H1 (cell line): Measurements from ENCODE around the gene TBC1D19. TPM values are rescaled to one million over a fixed set of nuclear protein-coding genes. Genes with fewer than 3 reads are reported as not detected.

ENCODE experiments used
- CTCF ChIA-PET: fragments of 300-600 bp; sonication (Branson Sonifier 250); formaldehyde crosslinking; loops from one replicate; lab custom pipeline; 2021; ENCODE audit not compliant: partially characterized antibody; lab: Charles Lee
- POLR2A ChIA-PET: fragments of 300-600 bp; sonication (Branson Sonifier 250); formaldehyde crosslinking; loops from one replicate; lab custom pipeline; 2021; ENCODE audit warnings: inconsistent platforms; ENCODE audit not compliant: partially characterized antibody; lab: Charles Lee
- DNase-seq, 2 experiments: peaks; one replicate each; pipeline versions ENCODE4 v3.0.0 to v3.0.0-alpha.2; 2010 to 2022; ENCODE audit warnings: low spot score in 2 of 2, low read depth in 1 of 2, mixed read lengths in 1 of 2
- FAIRE-seq: peaks from 2 replicates; lab custom pipeline; 2011; peaks lifted over from hg19 to GRCh38; lab: Jason Lieb, UNC
- H2AFZ ChIP-seq: 2 replicates; pipeline ENCODE4 v1.8.1; 2012; ENCODE audit warnings: low read length, inconsistent platforms
- H2AK5ac ChIP-seq: 2 replicates; pipeline ENCODE4 v1.6.1; 2013; ENCODE audit warnings: low read depth, low read length
- H2BK120ac ChIP-seq: replicated peaks from 2 replicates; pipeline ENCODE3; 2013; ENCODE audit warnings: low read depth, low read length, inconsistent platforms
- H2BK12ac ChIP-seq: 2 replicates; pipeline ENCODE4 v1.6.1; 2013; ENCODE audit warnings: low read depth, low read length
- H2BK15ac ChIP-seq: 2 replicates; pipeline ENCODE4 v1.6.1; 2013; ENCODE audit warnings: low read length
- H2BK20ac ChIP-seq: 2 replicates; pipeline ENCODE4 v1.6.1; 2013; ENCODE audit warnings: low read length
- H2BK5ac ChIP-seq: 2 replicates; pipeline ENCODE4 v1.6.1; 2013; ENCODE audit warnings: low read depth, low read length
- H3K14ac ChIP-seq: 2 replicates; pipeline ENCODE4 v1.6.1; 2013; ENCODE audit warnings: inconsistent platforms; ENCODE audit not compliant: insufficient read length
- H3K18ac ChIP-seq: 2 replicates; pipeline ENCODE4 v1.6.1; 2013; ENCODE audit warnings: low read length; ENCODE audit errors: extremely low read depth
- H3K23ac ChIP-seq: 2 replicates; pipeline ENCODE4 v1.6.1; 2013; ENCODE audit warnings: inconsistent platforms; ENCODE audit not compliant: insufficient read length
- H3K23me2 ChIP-seq: 2 replicates; pipeline ENCODE4 v1.6.1; 2013; ENCODE audit warnings: low read depth, low read length
- H3K27ac ChIP-seq: 2 replicates; pipeline ENCODE4 v1.6.1; 2011; ENCODE audit warnings: low read depth, low read length, inconsistent platforms
- H3K27me3 ChIP-seq, 4 experiments: replicated peaks in 1 of 4; 1 replicate in 1 of 4; 2 replicates in 3 of 4; pipeline versions ENCODE4 v1.6.1 to v1.8.1; 2011 to 2013; ENCODE audit warnings: low read length in 3 of 4, mild to moderate bottlenecking in 3 of 4, inconsistent platforms in 2 of 4, mixed read lengths in 2 of 4, moderate library complexity in 1 of 4; ENCODE audit not compliant: control insufficient read depth in 3 of 4, insufficient read depth in 3 of 4; ENCODE audit errors: extremely low read depth in 1 of 4
- H3K36me3 ChIP-seq, 4 experiments: 2 replicates each; pipeline versions ENCODE4 v1.6.1 to v1.8.1; 2011 to 2013; ENCODE audit warnings: mild to moderate bottlenecking in 4 of 4, low read length in 3 of 4, moderate library complexity in 2 of 4, control low read depth in 1 of 4, inconsistent platforms in 1 of 4; ENCODE audit not compliant: insufficient read depth in 4 of 4, control insufficient read depth in 2 of 4
- H3K4ac ChIP-seq: replicated peaks from 2 replicates; pipeline ENCODE3; 2013; ENCODE audit warnings: low read length, low read depth, mixed read lengths, inconsistent platforms; ENCODE audit not compliant: insufficient read length
- H3K4me1 ChIP-seq, 4 experiments: replicated peaks in 1 of 4; 1 replicate in 1 of 4; 2 replicates in 3 of 4; pipeline versions ENCODE4 v1.6.1 to v1.8.1; 2011 to 2013; ENCODE audit warnings: low read length in 3 of 4, inconsistent platforms in 2 of 4, mixed read lengths in 1 of 4; ENCODE audit not compliant: insufficient read depth in 4 of 4, control insufficient read depth in 3 of 4
- H3K4me2 ChIP-seq, 2 experiments: 2 replicates each; pipeline versions ENCODE4 v1.6.1 to v1.8.1; 2011 to 2013; ENCODE audit warnings: low read depth in 2 of 2, low read length in 2 of 2, control low read depth in 1 of 2, inconsistent platforms in 1 of 2, mild to moderate bottlenecking in 1 of 2; ENCODE audit not compliant: insufficient read depth in 1 of 2
- H3K4me3 ChIP-seq, 4 experiments: fragments of 200-600, 300-600 bp in 1 of 4; sonication (generic), shearing (Covaris generic), sonication (Bioruptor Twin) in 1 of 4; 2 replicates each; pipeline versions ENCODE4 v1.5.1 to v1.8.1; 2011 to 2016; ENCODE audit warnings: low read length in 4 of 4, low read depth in 3 of 4, control low read depth in 2 of 4, inconsistent platforms in 2 of 4, mild to moderate bottlenecking in 2 of 4, mixed read lengths in 1 of 4, moderate library complexity in 1 of 4; ENCODE audit not compliant: insufficient read depth in 2 of 4; ENCODE audit errors: extremely low read depth in 1 of 4
- H3K56ac ChIP-seq: replicated peaks from 2 replicates; pipeline ENCODE3; 2013; ENCODE audit warnings: low read depth, mild to moderate bottlenecking, mixed read lengths, low read length, inconsistent platforms; ENCODE audit not compliant: insufficient read length
- H3K79me1 ChIP-seq: 2 replicates; pipeline ENCODE4 v1.6.1; 2013; ENCODE audit warnings: low read depth, low read length, control low read depth
- H3K79me2 ChIP-seq, 2 experiments: 2 replicates each; pipeline versions ENCODE4 v1.6.1 to v1.8.1; 2012 to 2013; ENCODE audit warnings: low read length in 2 of 2, mild to moderate bottlenecking in 2 of 2, inconsistent platforms in 1 of 2; ENCODE audit not compliant: insufficient read depth in 2 of 2, control insufficient read depth in 1 of 2
- H3K9ac ChIP-seq, 4 experiments: replicated peaks in 1 of 4; 1 replicate in 1 of 4; 2 replicates in 3 of 4; pipeline versions ENCODE4 v1.6.1 to v1.8.1; 2011 to 2013; ENCODE audit warnings: low read depth in 3 of 4, low read length in 3 of 4, control low read depth in 2 of 4, mild to moderate bottlenecking in 2 of 4, moderate library complexity in 2 of 4, inconsistent platforms in 1 of 4; ENCODE audit errors: extremely low read depth in 1 of 4
- H3K9me3 ChIP-seq, 2 experiments: 2 replicates each; pipeline versions ENCODE4 v1.6.1 to v1.8.1; 2012 to 2013; ENCODE audit warnings: mild to moderate bottlenecking in 2 of 2, moderate library complexity in 2 of 2, control low read depth in 1 of 2, inconsistent platforms in 1 of 2, low read depth in 1 of 2, low read length in 1 of 2, mixed read lengths in 1 of 2; ENCODE audit not compliant: insufficient read depth in 2 of 2
- H4K20me1 ChIP-seq, 2 experiments: replicated peaks in 1 of 2; 2 replicates each; pipeline versions ENCODE3 to v1.8.1; 2011 to 2013; ENCODE audit warnings: inconsistent platforms in 2 of 2, low read length in 2 of 2, mild to moderate bottlenecking in 1 of 2; ENCODE audit not compliant: insufficient read depth in 2 of 2, control insufficient read depth in 1 of 2
- H4K5ac ChIP-seq: 2 replicates; pipeline ENCODE4 v1.6.1; 2013; ENCODE audit warnings: low read length, low read depth, mixed read lengths, inconsistent platforms; ENCODE audit not compliant: insufficient read length
- H4K8ac ChIP-seq: 2 replicates; pipeline ENCODE4 v1.8.0; 2013; ENCODE audit warnings: mild to moderate bottlenecking, moderate library complexity, low read length, inconsistent platforms; ENCODE audit not compliant: insufficient read depth; ENCODE audit errors: extremely low read depth
- H4K91ac ChIP-seq: replicated peaks from 2 replicates; pipeline ENCODE3; 2013; ENCODE audit warnings: low read length, mixed read lengths, inconsistent platforms; ENCODE audit not compliant: insufficient read length
- GABPA ChIP-seq: IDR thresholded peaks from 2 replicates; pipeline ENCODE4 v1.6.1; 2011; ENCODE audit warnings: mild to moderate bottlenecking, low read length, moderate library complexity, borderline replicate concordance; ENCODE audit not compliant: insufficient read depth
- HDAC6 ChIP-seq: IDR thresholded peaks from one replicate; pipeline ENCODE4 v1.7.1; 2012; ENCODE audit warnings: low read depth, mild to moderate bottlenecking, inconsistent platforms, low read length, moderate library complexity
- KDM4A ChIP-seq: IDR thresholded peaks from one replicate; pipeline ENCODE4 v1.7.1; 2012; ENCODE audit warnings: low read depth, mild to moderate bottlenecking, moderate library complexity, low read length, inconsistent platforms; ENCODE audit not compliant: severe bottlenecking
- NANOG ChIP-seq: IDR thresholded peaks from 2 replicates; pipeline ENCODE4 v1.6.1; 2011; ENCODE audit warnings: low read length, low read depth, mild to moderate bottlenecking, inconsistent platforms; ENCODE audit not compliant: insufficient read depth, poor library complexity, severe bottlenecking
- PHF8 ChIP-seq: fragments of 200-600 bp; sonication (generic); conservative IDR thresholded peaks from 2 replicates; pipeline ENCODE4 v1.7.1; 2012; ENCODE audit warnings: low read depth, mild to moderate bottlenecking, inconsistent platforms, low read length, moderate library complexity
- RNF2 ChIP-seq: fragments of 200-900, 300-1000 bp; sonication (generic); IDR thresholded peaks from 2 replicates; pipeline ENCODE4 v1.7.1; 2016; ENCODE audit warnings: borderline replicate concordance, low read depth, mild to moderate bottlenecking, antibody characterized with exemption, low read length; ENCODE audit not compliant: poor library complexity, severe bottlenecking; ENCODE audit errors: missing control alignments
- SIN3A ChIP-seq, 2 experiments: IDR thresholded peaks in 1 of 2; conservative IDR thresholded peaks in 1 of 2; 2 replicates each; pipeline ENCODE4 v1.6.1; 2011 to 2012; ENCODE audit warnings: low read length in 2 of 2, improper control_type of control experiment in 1 of 2, low read depth in 1 of 2, mild to moderate bottlenecking in 1 of 2
- SP1 ChIP-seq: IDR thresholded peaks from 2 replicates; pipeline ENCODE4 v1.6.1; 2011; ENCODE audit warnings: low read depth, low read length
- SRF ChIP-seq: IDR thresholded peaks from 2 replicates; pipeline ENCODE4 v1.6.1; 2011; ENCODE audit warnings: mild to moderate bottlenecking, low read depth, low read length, moderate library complexity
- TAF7 ChIP-seq: optimal IDR thresholded peaks from 2 replicates; pipeline ENCODE3; 2011; ENCODE audit warnings: low read depth, mild to moderate bottlenecking, inconsistent platforms, low read length, moderate library complexity, borderline replicate concordance
- TEAD4 ChIP-seq: IDR thresholded peaks from 2 replicates; pipeline ENCODE4 v1.6.1; 2012; ENCODE audit warnings: low read depth, low read length, inconsistent platforms, mixed read lengths
- WGBS, 2 experiments: shearing (Covaris generic) in 1 of 2; methylation state at CpG; one replicate each; pipeline versions ENCODE4 v1.1.6 to v1.1.7; 2013 to 2015; ENCODE audit warnings: low lambda C conversion rate in 2 of 2, mixed read lengths in 2 of 2, inconsistent platforms in 1 of 2, low coverage in 1 of 2, missing lambda C conversion rate in 1 of 2; ENCODE audit not compliant: insufficient replicate concordance in 2 of 2, insufficient coverage in 1 of 2, insufficient read length in 1 of 2; ENCODE audit errors: extremely low coverage in 1 of 2, missing lambda C conversion rate in 1 of 2; 5-methylcytosine and 5-hydroxymethylcytosine counted together
- polyA plus RNA-seq, 7 experiments: library from polyadenylated mRNA; depleted of rRNA in 3 of 7; stranded (reverse) in 5 of 7; unstranded in 2 of 7; fragments of >200 nt in 5 of 7; fragments of 200-250 nt in 2 of 7; gene quantifications; 1 replicate in 5 of 7; 2 replicates in 1 of 7; 4 replicates in 1 of 7; pipeline versions ENCODE4 v1.2.1 to v1.2.3, GENCODE V29; 2011 to 2013; ENCODE audit warnings: missing spikeins in 2 of 7, mixed read lengths in 2 of 7
- total RNA-seq: library from RNA; stranded (reverse); fragmentation: NEBNext Ultra II Directional; extraction: Animal tissue kit (Norgen Biotek cat#: 25700); gene quantifications from 2 replicates; pipeline ENCODE4 v1.2.1, GENCODE V29; 2021

The TBC1D19 gene
- total and polyA plus RNA-seq, 2 of the 8 experiments (the other 6 are each of a cell fraction or from before 2014, with no cell fraction given) = 1.9 to 3.5 TPM

GRCh38 chr4:26713563-26714151, 129.8 kb downstream of the TBC1D19 start:
- no peak overlapping the region for H2AK5ac ChIP-seq
- no peak for FAIRE-seq

More at GRCh38 chr4:26713563-26714151, 129.8 kb downstream of the TBC1D19 start:
- no peak overlapping the region for H3K14ac ChIP-seq
- H2BK120ac ChIP-seq = no peak overlapping the region
- no peaks in the 10 kb centered on the region for H3K27me3 ChIP-seq
- CTCF ChIA-PET = interaction anchor here (1.0 kb wide), 1 partner anchor 9 kb away, joined by 3 read pairs; no protein-coding TSS in a partner anchor
- WGBS, 2 experiments = 96% methylated on average over 2 of the region's 2 CpGs; no CpG with 5 or more reads in 1 of the 2 experiments
- H2BK15ac ChIP-seq = no peak overlapping the region
- H3K4me3 ChIP-seq = no peak overlapping the region
- no peaks in the 10 kb centered on the region for H3K23me2 ChIP-seq
- no peaks in the 10 kb centered on the region for H4K20me1 ChIP-seq
- H2BK20ac ChIP-seq = no peak overlapping the region
- H3K4me1 ChIP-seq = no peaks in the 10 kb centered on the region
- no peaks in the 10 kb centered on the region for H3K79me1 ChIP-seq
- no peaks in the 10 kb centered on the region for H3K79me2 ChIP-seq
- no peak overlapping the region for H2BK12ac ChIP-seq
- H3K18ac ChIP-seq = no peak overlapping the region
- H3K56ac ChIP-seq = no peak overlapping the region
- POLR2A ChIA-PET = no interaction called here
- H2BK5ac ChIP-seq = no peak overlapping the region
- no peak for TF ChIP-seq NANOG
- TF ChIP-seq HDAC6 = no peak
- no peak for TF ChIP-seq KDM4A
- TF ChIP-seq RNF2 = no peak
- no peak for TF ChIP-seq SIN3A (conservative IDR thresholded peaks at IDR 0.05 in 1 of 2, IDR thresholded peaks at IDR 0.05 in 1 of 2; ENCODE audit: low read depth in 1 of 2, low read length in 2 of 2)
- no peak for TF ChIP-seq SP1
- no peak for TF ChIP-seq GABPA
- no peak for TF ChIP-seq TEAD4
- no peak for TF ChIP-seq PHF8
- no peak for TF ChIP-seq TAF7
- TF ChIP-seq SRF = no peak
- TF ChIP-seq, all 59 proteins: peak for 0
- Histone ChIP-seq H3K23ac (no peak overlapping the region), H3K9ac (no peak overlapping the region), H3K4me2 (no peak overlapping the region), H3K27ac (no peak overlapping the region), H4K8ac (no peak overlapping the region), H3K36me3 (no peaks in the 10 kb centered on the region), H3K4ac (no peak overlapping the region), H2AFZ (no peak overlapping the region), H4K91ac (no peak overlapping the region), H4K5ac (no peak overlapping the region), H3K9me3 (no peaks in the 10 kb centered on the region)
- no peak for DNase-seq
